ENCODE results near the gene PEPD.

PEPD gene

DNA sequence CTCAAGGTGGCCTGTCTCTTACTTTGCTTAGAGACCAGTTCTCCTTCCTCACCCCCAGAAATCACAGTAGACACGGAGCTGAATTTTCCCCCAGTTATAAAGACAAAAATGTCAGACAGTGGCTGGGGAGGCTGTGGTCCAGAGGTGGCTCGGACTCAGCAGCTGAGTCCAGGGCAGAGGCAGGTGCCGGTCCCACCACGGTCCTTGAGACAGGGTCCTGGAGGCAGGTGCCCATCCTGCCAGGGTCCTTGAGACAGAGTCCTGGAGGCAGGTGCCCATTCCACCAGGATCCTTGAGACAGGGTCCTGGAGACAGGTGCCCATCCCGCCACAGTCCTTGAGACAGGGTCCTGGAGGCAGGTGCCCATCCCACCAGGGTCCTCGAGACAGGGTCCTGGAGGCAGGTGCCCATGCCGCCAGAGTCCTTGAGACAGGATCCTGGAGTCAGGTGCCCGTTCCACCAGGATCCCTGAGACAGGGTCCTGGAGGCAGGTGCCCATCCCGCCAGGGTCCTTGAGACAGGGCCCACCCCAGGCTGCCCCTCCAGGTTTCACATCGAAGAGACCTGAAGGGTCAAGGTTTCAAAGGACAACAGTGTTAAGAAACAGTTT is 23.1 kb downstream of the PEPD start:
- H3K9me3 ChIP-seq: no peaks in the 10 kb centered on the region
- H3K27me3 ChIP-seq: no peaks in the 10 kb centered on the region
- no peaks in the 10 kb centered on the region for H3K36me3 ChIP-seq
- TF ChIP-seq CTCF (IDR thresholded peaks at IDR 0.05): no peak
- H3K4me3 ChIP-seq (ENCODE audit: low read depth in 1 of 2, low read length in 1 of 2): no peak overlapping the region
- no peak overlapping the region for H3K27ac ChIP-seq
- no peaks in the 10 kb centered on the region for H3K4me1 ChIP-seq (ENCODE audit: control insufficient read depth in 1 of 2, insufficient read depth in 1 of 2, low read depth in 1 of 2, low read length in 1 of 2)

- Histone ChIP-seq H3K27ac (no peak overlapping the region), H3K27me3 (no peaks in the 10 kb centered on the region), H3K4me3 (ENCODE audit: low read depth in 1 of 2, low read length in 1 of 2) (no peak overlapping the region), H3K36me3 (no peaks in the 10 kb centered on the region), H3K4me1 (ENCODE audit: control insufficient read depth in 1 of 2, insufficient read depth in 1 of 2, low read depth in 1 of 2, low read length in 1 of 2) (no peaks in the 10 kb centered on the region), H3K9me3 (no peaks in the 10 kb centered on the region)
- no peak for TF ChIP-seq CTCF (IDR thresholded peaks at IDR 0.05)
Measured at GRCh38 chr19:33497778-33498175, 23.8 kb downstream of the PEPD start.

GRCh38 chr19:33497131-33497777 is 24.3 kb downstream of the PEPD start:
- no peak overlapping the region for H3K4me3 ChIP-seq (ENCODE audit: low read depth in 1 of 2, low read length in 1 of 2)
- H3K4me1 ChIP-seq (ENCODE audit: control insufficient read depth in 1 of 2, insufficient read depth in 1 of 2, low read depth in 1 of 2, low read length in 1 of 2): no peaks in the 10 kb centered on the region
- H3K36me3 ChIP-seq: no peaks in the 10 kb centered on the region
- no peaks in the 10 kb centered on the region for H3K9me3 ChIP-seq
- H3K27me3 ChIP-seq: no peaks in the 10 kb centered on the region
- TF ChIP-seq CTCF (IDR thresholded peaks at IDR 0.05): no peak
- H3K27ac ChIP-seq: no peak overlapping the region

GRCh38 chr19:33496038-33496895 is 25.3 kb downstream of the PEPD start:
- TF ChIP-seq CTCF (IDR thresholded peaks at IDR 0.05): no peak
- no peaks in the 10 kb centered on the region for H3K9me3 ChIP-seq
- no peak overlapping the region for H3K27ac ChIP-seq
- H3K27me3 ChIP-seq: no peaks in the 10 kb centered on the region
- no peak overlapping the region for H3K4me3 ChIP-seq (ENCODE audit: low read depth in 1 of 2, low read length in 1 of 2)
- H3K4me1 ChIP-seq (ENCODE audit: control insufficient read depth in 1 of 2, insufficient read depth in 1 of 2, low read depth in 1 of 2, low read length in 1 of 2): no peaks in the 10 kb centered on the region
- H3K36me3 ChIP-seq: no peaks in the 10 kb centered on the region

GRCh38 chr19:33493401-33494275 is 28.0 kb downstream of the PEPD start:
- H3K4me1 ChIP-seq (ENCODE audit: control insufficient read depth in 1 of 2, insufficient read depth in 1 of 2, low read depth in 1 of 2, low read length in 1 of 2): no peaks in the 10 kb centered on the region
- no peaks in the 10 kb centered on the region for H3K27me3 ChIP-seq
- H3K36me3 ChIP-seq: no peaks in the 10 kb centered on the region
- H3K4me3 ChIP-seq (ENCODE audit: low read depth in 1 of 2, low read length in 1 of 2): no peak overlapping the region
- no peak for TF ChIP-seq CTCF (IDR thresholded peaks at IDR 0.05)
- H3K27ac ChIP-seq: no peak overlapping the region
- H3K9me3 ChIP-seq: no peaks in the 10 kb centered on the region
